Activated naive CD4-positive, alpha-beta T cell treated with anti-CD3 and anti-CD28 coated beads for 36 hours (primary cell): ENCODE data around the gene YPEL3. TPM values are rescaled to one million over a fixed set of nuclear protein-coding genes. Genes with fewer than 3 reads are reported as not detected.
A peak's percentile ranks its signal among the peaks of the same experiment; 100 is the strongest.

ENCODE experiments used
- CTCF ChIA-PET: fragments of 350-600 bp; sonication (Branson Sonifier 250); formaldehyde crosslinking; loops from one replicate; lab custom pipeline; 2021; ENCODE audit warnings: antibody characterized with exemption; lab: Charles Lee
- DNase-seq: peaks from one replicate; pipeline ENCODE4 v3.0.0-alpha.2; 2020
- H3K27ac Mint-ChIP-seq: one replicate; pipeline ENCODE4 v1.8.0; 2021; ENCODE audit warnings: mild to moderate bottlenecking, mixed read lengths
- H3K27me3 Mint-ChIP-seq: one replicate; pipeline ENCODE4 v1.8.0; 2021; ENCODE audit warnings: low read depth, mixed read lengths
- H3K36me3 Mint-ChIP-seq: one replicate; pipeline ENCODE4 v1.8.0; 2021; ENCODE audit warnings: low read depth, mixed read lengths
- H3K4me1 Mint-ChIP-seq: one replicate; pipeline ENCODE4 v1.8.0; 2021; ENCODE audit warnings: low read depth, mixed read lengths
- H3K4me3 Mint-ChIP-seq: one replicate; pipeline ENCODE4 v1.8.0; 2021; ENCODE audit warnings: mild to moderate bottlenecking, moderate library complexity, mixed read lengths
- H3K9me3 Mint-ChIP-seq: one replicate; pipeline ENCODE4 v1.8.0; 2021; ENCODE audit warnings: mixed read lengths
- intact Hi-C: fragments of 100-400 bp; cut with micrococcal nuclease; formaldehyde crosslinking; loops from one replicate; pipeline ENCODE4 v1.15.1; 2023
- total RNA-seq, 2 experiments: library from RNA; stranded (reverse); gene quantifications; one replicate each; pipeline ENCODE4 v1.2.3, GENCODE V29; 2021

YPEL3 gene
- total RNA-seq, 2 experiments from 2014 or later = 24.6 to 27.3 TPM

DNA sequence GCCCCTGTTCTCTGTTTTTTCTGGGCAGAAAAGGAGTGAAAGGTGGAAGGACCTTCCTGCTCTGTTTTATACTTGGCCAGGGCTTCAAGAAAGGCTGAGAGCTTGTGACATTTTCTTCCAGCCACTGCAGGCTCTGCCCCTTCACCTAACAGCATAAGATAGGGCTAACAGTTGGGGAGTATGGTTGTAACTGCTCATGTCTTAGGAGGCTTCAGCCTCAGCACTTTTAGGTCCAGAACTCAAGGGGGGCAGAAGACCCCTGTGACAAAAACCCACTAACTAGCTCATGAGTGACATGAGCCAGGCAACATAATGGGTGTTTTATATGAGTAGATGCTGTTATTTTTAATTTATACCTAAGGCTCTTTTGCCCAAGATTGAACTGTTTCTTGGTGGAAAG, 25.5 kb downstream of the YPEL3 start:
- CTCF ChIA-PET = interaction anchor here (3.5 kb wide), 1 partner anchor 22 kb away, joined by 11 read pairs; the partner anchor contains the start of gene TBX6
- H3K27ac Mint-ChIP-seq = peak overlapping the region; percentile 26
- intact Hi-C loops = no loop called here

DNA sequence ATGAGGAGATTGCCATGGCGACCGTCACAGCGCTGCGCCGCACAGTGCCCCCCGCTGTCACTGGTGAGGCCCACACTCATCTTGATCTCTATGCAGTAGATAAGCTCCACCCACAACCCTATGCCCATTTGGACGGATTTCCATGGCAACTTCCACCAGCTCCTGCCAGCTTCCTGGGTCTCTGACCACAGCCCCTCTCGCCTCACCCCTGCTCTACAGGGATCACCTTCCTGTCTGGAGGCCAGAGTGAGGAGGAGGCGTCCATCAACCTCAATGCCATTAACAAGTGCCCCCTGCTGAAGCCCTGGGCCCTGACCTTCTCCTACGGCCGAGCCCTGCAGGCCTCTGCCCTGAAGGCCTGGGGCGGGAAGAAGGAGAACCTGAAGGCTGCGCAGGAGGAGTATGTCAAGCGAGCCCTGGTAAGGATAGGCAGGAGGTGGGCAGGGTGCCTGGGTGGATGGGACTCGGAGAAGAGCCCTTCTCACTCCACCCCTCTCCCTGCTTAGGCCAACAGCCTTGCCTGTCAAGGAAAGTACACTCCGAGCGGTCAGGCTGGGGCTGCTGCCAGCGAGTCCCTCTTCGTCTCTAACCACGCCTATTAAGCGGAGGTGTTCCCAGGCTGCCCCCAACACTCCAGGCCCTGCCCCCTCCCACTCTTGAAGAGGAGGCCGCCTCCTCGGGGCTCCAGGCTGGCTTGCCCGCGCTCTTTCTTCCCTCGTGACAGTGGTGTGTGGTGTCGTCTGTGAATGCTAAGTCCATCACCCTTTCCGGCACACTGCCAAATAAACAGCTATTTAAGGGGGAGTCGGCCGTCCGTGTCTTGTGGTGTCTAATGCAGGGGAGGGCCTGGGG, 26.2 kb downstream of the YPEL3 start:
- intact Hi-C loops = loop anchor here (5.0 kb wide), 1 partner anchor 263 kb away; the partner anchor contains the start of gene MAZ
- Mint-ChIP-seq H3K4me1 (peaks cover 37% of the 10 kb centered on the region), H3K27me3 (no peaks in the 10 kb centered on the region), H3K4me3 (no peak overlapping the region), H3K36me3 (peaks cover 57% of the 10 kb centered on the region), H3K27ac (peak overlapping the region; percentile 81), H3K9me3 (no peaks in the 10 kb centered on the region)
- CTCF ChIA-PET = interaction anchor here (3.5 kb wide), 1 partner anchor 22 kb away, joined by 11 read pairs; the partner anchor contains the start of gene TBX6
- no peak for DNase-seq

More for the DNA sequence above, 25.5 kb downstream of the YPEL3 start:
- Mint-ChIP-seq H3K36me3 (peaks cover 52% of the 10 kb centered on the region), H3K4me3 (no peak overlapping the region), H3K9me3 (no peaks in the 10 kb centered on the region), H3K27me3 (no peaks in the 10 kb centered on the region), H3K4me1 (peaks cover 40% of the 10 kb centered on the region)
- DNase-seq = no peak

DNA sequence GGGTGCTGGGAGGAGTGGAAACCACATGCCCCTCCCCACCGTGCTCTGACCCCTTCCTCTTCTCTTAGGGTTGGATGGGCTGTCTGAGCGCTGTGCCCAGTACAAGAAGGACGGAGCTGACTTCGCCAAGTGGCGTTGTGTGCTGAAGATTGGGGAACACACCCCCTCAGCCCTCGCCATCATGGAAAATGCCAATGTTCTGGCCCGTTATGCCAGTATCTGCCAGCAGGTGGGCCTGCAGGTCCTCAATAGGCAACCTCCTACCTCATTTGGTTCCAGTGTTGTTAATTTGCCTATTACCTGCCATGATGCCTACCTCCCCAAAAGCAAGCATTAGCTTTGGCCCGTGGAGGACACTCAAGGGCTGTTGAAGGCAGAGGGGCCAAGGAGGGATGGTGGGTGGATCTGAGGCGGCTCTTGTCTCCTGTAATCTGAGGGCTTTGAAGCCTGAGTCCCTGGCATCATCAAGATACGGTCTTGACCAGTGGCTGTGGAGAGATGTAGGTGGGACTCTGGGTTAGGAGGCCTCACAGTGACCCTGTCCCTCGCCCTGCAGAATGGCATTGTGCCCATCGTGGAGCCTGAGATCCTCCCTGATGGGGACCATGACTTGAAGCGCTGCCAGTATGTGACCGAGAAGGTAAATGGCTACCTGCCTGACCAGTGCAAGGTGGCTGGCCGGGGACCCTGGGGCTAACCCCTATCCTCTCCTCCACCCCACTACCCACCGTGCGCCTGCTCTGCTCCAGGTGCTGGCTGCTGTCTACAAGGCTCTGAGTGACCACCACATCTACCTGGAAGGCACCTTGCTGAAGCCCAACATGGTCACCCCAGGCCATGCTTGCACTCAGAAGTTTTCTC, 27.0 kb downstream of the YPEL3 start:
- peaks cover 34% of the 10 kb centered on the region for H3K4me1 Mint-ChIP-seq
- H3K27ac Mint-ChIP-seq = peak overlapping the region; percentile 81
- no peaks in the 10 kb centered on the region for H3K9me3 Mint-ChIP-seq
- H3K4me3 Mint-ChIP-seq = no peak overlapping the region
- peaks cover 60% of the 10 kb centered on the region for H3K36me3 Mint-ChIP-seq
- H3K27me3 Mint-ChIP-seq = no peaks in the 10 kb centered on the region
- CTCF ChIA-PET = interaction anchor here (3.5 kb wide), 1 partner anchor 23 kb away, joined by 11 read pairs; the partner anchor contains the start of gene TBX6
- DNase-seq = peak; percentile 69
- intact Hi-C loops = loop anchor here (5.0 kb wide), 1 partner anchor 262 kb away; the partner anchor contains the start of gene MAZ

DNA sequence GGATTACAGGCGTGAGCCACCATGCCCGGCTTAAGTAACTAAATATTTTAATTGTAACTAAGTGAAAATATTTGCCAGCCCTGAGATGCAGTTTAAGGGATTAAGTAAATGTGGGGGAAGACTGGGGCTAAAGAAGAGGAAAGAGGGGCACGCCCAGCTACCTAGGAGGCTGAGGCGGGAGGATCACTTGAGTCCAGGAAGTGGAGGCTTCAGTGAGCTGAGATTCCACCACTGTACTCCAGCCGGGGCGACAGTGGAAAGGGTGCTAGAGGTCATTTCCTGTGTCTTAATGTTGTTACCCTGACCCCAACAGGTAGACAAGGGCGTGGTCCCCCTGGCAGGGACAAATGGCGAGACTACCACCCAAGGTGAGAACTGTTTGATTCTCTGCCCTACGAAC, 27.7 kb downstream of the YPEL3 start:
- Mint-ChIP-seq H3K27me3 (no peaks in the 10 kb centered on the region), H3K27ac (peak overlapping the region; percentile 81), H3K9me3 (no peaks in the 10 kb centered on the region), H3K4me1 (peaks cover 36% of the 10 kb centered on the region), H3K36me3 (peaks cover 56% of the 10 kb centered on the region), H3K4me3 (no peak overlapping the region)
- intact Hi-C loops = loop anchor here (5.0 kb wide), 1 partner anchor 261 kb away; the partner anchor contains the start of gene MAZ
- no peak for DNase-seq
- CTCF ChIA-PET = interaction anchor here (3.5 kb wide), 1 partner anchor 24 kb away, joined by 11 read pairs; the partner anchor contains the start of gene TBX6

DNA sequence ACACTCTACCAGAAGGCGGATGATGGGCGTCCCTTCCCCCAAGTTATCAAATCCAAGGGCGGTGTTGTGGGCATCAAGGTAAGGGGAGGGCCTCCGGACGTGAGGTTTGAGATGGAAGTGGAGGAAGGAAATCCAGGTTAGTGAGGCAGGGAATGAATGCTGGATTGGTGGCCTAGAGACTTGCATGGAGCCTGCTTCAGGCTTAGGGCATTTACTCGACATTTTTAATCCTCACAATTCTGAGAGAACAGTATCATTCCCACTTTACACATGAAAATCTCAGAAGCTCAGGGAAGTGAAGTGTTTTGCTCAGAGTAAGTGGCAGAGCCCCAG, 28.5 kb downstream of the YPEL3 start:
- Mint-ChIP-seq H3K27me3 (no peaks in the 10 kb centered on the region), H3K27ac (peak overlapping the region; percentile 98), H3K9me3 (no peaks in the 10 kb centered on the region), H3K36me3 (peaks cover 56% of the 10 kb centered on the region), H3K4me1 (peaks cover 36% of the 10 kb centered on the region), H3K4me3 (peak overlapping the region; percentile 95)
- DNase-seq = no peak
- CTCF ChIA-PET = interaction anchor here (0.6 to 3.5 kb wide), 5 partner anchors 12 to 281 kb away, joined by 3 to 16 read pairs (median 4); partner anchors contain the start of gene TBX6
- intact Hi-C loops = loop anchor here (5.0 kb wide), 1 partner anchor 260 kb away; the partner anchor contains the start of gene MAZ

DNA sequence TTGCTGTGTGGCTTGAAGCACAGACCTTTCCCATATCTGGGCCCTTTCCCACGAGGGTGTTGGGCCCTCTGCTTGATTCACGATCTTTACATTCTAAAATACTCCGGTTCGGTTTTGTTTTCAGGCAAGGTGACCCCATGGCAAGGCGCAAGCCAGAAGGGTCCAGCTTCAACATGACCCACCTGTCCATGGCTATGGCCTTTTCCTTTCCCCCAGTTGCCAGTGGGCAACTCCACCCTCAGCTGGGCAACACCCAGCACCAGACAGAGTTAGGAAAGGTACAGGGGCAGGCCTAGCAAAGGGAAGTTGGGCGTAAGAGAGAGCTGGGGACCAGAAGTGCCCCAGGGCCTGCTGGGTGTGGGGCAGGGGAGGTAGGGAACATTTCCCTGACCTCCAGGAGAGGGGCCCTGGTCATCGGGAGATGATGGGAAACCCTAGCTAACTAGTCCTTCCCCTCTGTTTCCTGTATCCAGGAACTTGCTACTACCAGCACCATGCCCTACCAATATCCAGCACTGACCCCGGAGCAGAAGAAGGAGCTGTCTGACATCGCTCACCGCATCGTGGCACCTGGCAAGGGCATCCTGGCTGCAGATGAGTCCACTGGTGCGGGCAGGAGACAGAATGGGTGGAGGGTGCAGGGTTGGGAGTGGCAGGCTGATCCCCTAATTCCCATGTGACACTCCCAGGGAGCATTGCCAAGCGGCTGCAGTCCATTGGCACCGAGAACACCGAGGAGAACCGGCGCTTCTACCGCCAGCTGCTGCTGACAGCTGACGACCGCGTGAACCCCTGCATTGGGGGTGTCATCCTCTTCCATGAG, 29.0 kb downstream of the YPEL3 start:
- H3K9me3 Mint-ChIP-seq = no peaks in the 10 kb centered on the region
- H3K4me1 Mint-ChIP-seq = peaks cover 34% of the 10 kb centered on the region
- peaks cover 54% of the 10 kb centered on the region for H3K36me3 Mint-ChIP-seq
- H3K4me3 Mint-ChIP-seq = peak overlapping the region; percentile 95
- no peak for DNase-seq
- intact Hi-C loops = loop anchor here (5.0 kb wide), 1 partner anchor 260 kb away; the partner anchor contains the start of gene MAZ
- CTCF ChIA-PET = interaction anchor here (0.6 to 3.3 kb wide), 5 partner anchors 12 to 281 kb away, joined by 3 to 16 read pairs (median 4); partner anchors contain the start of gene TBX6
- H3K27me3 Mint-ChIP-seq = no peaks in the 10 kb centered on the region
- peak overlapping the region; percentile 98 for H3K27ac Mint-ChIP-seq

DNA sequence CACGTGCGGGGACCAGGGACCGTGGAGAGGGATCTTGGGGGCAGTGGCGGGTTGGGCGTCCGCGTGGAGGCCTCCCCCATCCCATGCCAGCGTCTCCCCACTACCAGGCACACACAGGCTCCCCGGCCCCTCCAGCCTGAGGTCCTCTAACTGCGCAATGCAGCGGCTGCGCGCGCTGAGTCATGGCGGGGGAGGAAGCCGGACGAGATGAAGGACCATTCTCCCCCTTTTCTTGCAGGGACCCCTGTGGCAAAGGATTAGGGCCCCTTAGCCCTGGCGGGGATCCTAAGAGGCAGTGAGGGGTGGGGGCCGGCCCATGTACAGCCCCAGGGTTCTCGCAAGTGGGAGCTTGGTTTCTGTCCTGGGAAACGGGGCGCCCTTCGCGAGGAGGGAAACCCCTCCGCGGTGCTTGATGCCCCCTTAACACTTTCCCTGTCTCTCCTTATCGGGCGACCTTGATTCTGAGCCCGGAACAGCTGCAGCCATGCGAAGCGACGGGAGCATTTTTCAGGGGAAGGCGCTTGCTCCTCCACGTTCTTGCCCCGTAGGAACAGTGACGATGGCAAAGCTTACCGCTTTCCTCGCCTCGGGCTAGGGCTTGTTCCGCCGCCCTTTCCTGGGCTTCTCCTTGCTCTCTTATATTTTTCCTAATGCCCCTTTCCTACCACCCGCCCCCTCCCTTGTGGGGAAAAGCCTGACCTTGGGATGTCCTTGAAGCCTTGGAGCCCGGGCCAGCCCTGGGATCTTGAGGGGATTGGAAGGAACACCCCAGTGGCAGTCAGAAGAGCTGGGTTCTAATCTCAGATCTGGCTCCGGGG, 29.9 kb downstream of the YPEL3 start:
- CTCF ChIA-PET = interaction anchor here (0.9 to 3.3 kb wide), 5 partner anchors 10 to 26 kb away, joined by 3 to 16 read pairs (median 4); partner anchors contain the start of genes PPP4C and TBX6
- peaks cover 54% of the 10 kb centered on the region for H3K36me3 Mint-ChIP-seq
- intact Hi-C loops = loop anchor here (1.0 to 5.0 kb wide), 10 partner anchors 9 to 592 kb away; partner anchors contain the start of genes FBRS, HIRIP3, MAZ and PPP4C
- H3K9me3 Mint-ChIP-seq = no peaks in the 10 kb centered on the region
- peak; percentile 50 for DNase-seq
- peaks cover 34% of the 10 kb centered on the region for H3K4me1 Mint-ChIP-seq
- H3K4me3 Mint-ChIP-seq = peak overlapping the region; percentile 95
- H3K27ac Mint-ChIP-seq = peak overlapping the region; percentile 98
- no peaks in the 10 kb centered on the region for H3K27me3 Mint-ChIP-seq

DNA sequence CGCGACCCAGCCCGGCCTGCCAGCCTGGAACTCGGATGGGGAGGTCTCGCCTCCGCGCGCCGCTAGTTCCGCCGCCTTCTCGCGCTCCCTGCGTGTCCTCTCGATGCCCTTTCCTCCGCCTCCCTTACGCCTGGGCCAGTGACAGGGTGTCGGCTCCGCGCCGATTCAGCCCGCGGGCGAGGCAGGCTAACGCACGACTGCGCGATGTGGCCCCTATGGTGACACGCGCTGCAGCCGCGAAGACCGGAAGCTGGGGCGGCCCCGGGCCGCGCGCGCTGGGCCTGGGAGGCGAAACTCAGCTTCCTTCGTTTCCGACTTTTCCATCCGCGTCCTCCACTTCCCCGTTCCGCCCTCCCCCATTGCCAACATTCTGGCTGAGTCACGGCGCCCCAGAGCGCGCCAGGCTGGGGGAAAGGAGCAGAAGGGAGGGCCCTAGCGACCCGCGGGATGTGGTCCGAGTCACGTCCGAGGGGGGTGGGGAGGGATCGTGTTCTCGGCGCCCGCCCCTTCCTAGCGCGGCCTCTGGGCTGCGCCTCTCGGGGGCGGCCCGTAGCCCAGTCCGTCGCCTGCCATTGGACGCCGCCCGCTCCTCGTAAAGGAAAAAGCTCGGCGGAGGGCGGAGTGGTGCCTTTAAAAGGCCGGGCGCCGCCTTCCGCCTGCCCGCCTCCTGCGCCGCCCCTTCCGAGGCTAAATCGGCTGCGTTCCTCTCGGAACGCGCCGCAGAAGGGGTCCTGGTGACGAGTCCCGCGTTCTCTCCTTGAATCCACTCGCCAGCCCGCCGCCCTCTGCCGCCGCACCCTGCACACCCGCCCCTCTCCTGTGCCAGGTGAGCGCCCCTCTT, 30.7 kb downstream of the YPEL3 start, which contains the start of gene ALDOA:
Gene ALDOA, plus strand, starts transcription at position 659 of the 841 bp plus-strand sequence. CDS start 1,138 bp downstream, outside the sequence.
- peak within 1 kb of the TSS; percentile 95 for H3K4me3 Mint-ChIP-seq
- CTCF ChIA-PET = interaction anchor here (0.9 to 3.3 kb wide), 3 partner anchors 9 to 26 kb away, joined by 4 to 16 read pairs (median 8); partner anchors contain the start of genes PPP4C and TBX6
- intact Hi-C loops = loop anchor here (1.0 to 5.0 kb wide), 10 partner anchors 10 to 593 kb away; partner anchors contain the start of genes FBRS, HIRIP3, MAZ and PPP4C
- H3K27ac Mint-ChIP-seq = peak within 1 kb of the TSS; percentile 98
- H3K9me3 Mint-ChIP-seq = no peaks in the 10 kb centered on the region
- peaks cover 32% of the 10 kb centered on the region for H3K4me1 Mint-ChIP-seq
- H3K36me3 Mint-ChIP-seq = peaks cover 48% of the 10 kb centered on the region
- peak; percentile 97 for DNase-seq
- H3K27me3 Mint-ChIP-seq = no peaks in the 10 kb centered on the region

DNA sequence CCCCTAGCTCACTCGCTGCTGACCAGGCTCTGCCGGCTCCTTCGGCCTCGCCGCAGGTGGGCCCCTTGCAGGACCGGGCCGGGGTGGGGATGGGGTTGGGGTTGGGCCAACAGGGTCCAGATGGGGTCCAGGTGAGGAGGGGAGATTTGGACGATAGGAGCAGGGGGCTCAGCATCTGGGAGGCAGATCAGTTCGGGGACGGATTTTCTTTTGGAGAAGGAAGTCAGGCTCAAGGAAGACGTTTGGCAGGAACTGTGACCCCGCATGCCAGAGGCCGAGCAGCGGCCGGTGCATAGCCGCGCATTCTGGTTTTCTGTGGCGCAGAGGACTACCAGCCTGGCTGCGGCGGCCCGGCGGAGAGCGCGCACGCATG, 31.3 kb downstream of the YPEL3 start:
- Mint-ChIP-seq H3K4me1 (peaks cover 29% of the 10 kb centered on the region), H3K27me3 (no peaks in the 10 kb centered on the region), H3K36me3 (peaks cover 45% of the 10 kb centered on the region), H3K27ac (peak overlapping the region; percentile 98), H3K4me3 (peak overlapping the region; percentile 95), H3K9me3 (no peaks in the 10 kb centered on the region)
- CTCF ChIA-PET = interaction anchor here (2.1 to 3.3 kb wide), 2 partner anchors 12 to 27 kb away, joined by 8 to 16 read pairs; partner anchors contain the start of genes PPP4C and TBX6
- DNase-seq = no peak
- intact Hi-C loops = loop anchor here (1.0 to 5.0 kb wide), 12 partner anchors 11 to 594 kb away; partner anchors contain the start of genes FBRS, HIRIP3, MAPK3 and MAZ
